Activated naive CD8-positive, alpha-beta T cell treated with anti-CD3 and anti-CD28 coated beads for 36 hours (primary cell): ENCODE measurements around the gene NANS. TPM values are rescaled to one million over a fixed set of nuclear protein-coding genes. Genes with fewer than 3 reads are reported as not detected.
"Not testable (repeated sequence)": the region's sequence is repeated elsewhere in the genome, so short reads cannot be mapped to it uniquely, and the experiment has no call there.

Experiments used
- DNase-seq: peaks from one replicate; pipeline ENCODE4 v3.0.0; 2021
- H3K27ac Mint-ChIP-seq: one replicate; pipeline ENCODE4 v1.8.0; 2022; ENCODE audit warnings: mild to moderate bottlenecking, moderate library complexity, mixed read lengths
- H3K27me3 Mint-ChIP-seq: one replicate; pipeline ENCODE4 v1.8.0; 2022; ENCODE audit warnings: mild to moderate bottlenecking, mixed read lengths
- H3K36me3 Mint-ChIP-seq: one replicate; pipeline ENCODE4 v1.8.0; 2021; ENCODE audit warnings: mild to moderate bottlenecking, mixed read lengths
- H3K4me1 Mint-ChIP-seq: one replicate; pipeline ENCODE4 v1.8.0; 2021; ENCODE audit warnings: mixed read lengths
- H3K4me3 Mint-ChIP-seq: one replicate; pipeline ENCODE4 v1.8.0; 2022; ENCODE audit warnings: mild to moderate bottlenecking, moderate library complexity, mixed read lengths
- H3K9me3 Mint-ChIP-seq: one replicate; pipeline ENCODE4 v1.8.0; 2022; ENCODE audit warnings: mixed read lengths
- total RNA-seq, 2 experiments: library from RNA; stranded (reverse); gene quantifications; one replicate each; pipeline ENCODE4 v1.2.3, GENCODE V29; 2021

NANS gene
- total RNA-seq, 2 experiments from 2014 or later = 46.1 to 47.4 TPM

DNA sequence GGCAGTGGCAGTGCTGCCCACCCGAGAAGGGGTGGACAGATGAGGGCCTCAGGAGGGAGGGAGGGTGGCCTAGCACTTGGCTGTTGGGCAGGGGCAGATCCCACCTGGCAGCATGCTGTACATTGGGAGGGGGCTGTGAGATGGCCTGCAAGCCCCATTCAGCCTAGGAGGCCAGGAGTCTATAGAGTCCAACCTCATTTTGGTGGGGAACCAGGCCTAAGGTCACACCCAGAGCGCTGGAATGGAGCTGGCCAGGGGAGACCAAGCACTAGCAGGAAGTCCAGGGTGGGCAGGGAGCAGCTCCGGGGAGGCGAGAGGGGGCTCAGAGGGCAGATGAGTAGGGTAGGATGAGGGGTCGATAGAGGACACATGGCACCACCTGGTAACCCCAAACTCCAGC, 39.6 kb downstream of the NANS start:
- Mint-ChIP-seq H3K4me3 (no peak overlapping the region), H3K36me3 (peaks cover 31% of the 10 kb centered on the region), H3K27me3 (no peaks in the 10 kb centered on the region), H3K4me1 (peaks cover 28% of the 10 kb centered on the region), H3K9me3 (no peaks in the 10 kb centered on the region), H3K27ac (no peak overlapping the region)
- DNase-seq = no peak

DNA sequence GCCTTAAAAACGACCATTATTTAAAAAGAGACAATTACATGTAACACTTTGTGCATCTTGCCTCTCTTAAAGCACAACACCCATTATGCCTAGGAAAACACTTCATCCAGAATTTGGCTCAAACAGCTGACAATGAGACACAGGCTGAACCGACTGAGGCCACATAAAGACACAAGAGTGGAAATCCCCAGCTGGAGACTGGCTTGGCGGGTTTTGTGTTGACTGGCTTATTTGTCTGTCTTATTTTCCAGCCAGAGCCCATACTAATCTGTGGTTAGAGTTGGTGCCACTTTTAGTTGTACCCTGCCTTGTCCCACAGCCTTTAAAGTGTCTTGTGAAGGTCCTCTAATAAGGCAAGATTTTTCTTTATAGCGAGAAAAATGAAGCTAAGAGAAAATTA, 41.3 kb downstream of the NANS start:
- H3K36me3 Mint-ChIP-seq = peaks cover 30% of the 10 kb centered on the region
- DNase-seq = no peak
- no peaks in the 10 kb centered on the region for H3K9me3 Mint-ChIP-seq
- H3K27ac Mint-ChIP-seq = peak overlapping the region; percentile 20
- H3K27me3 Mint-ChIP-seq = no peaks in the 10 kb centered on the region
- H3K4me3 Mint-ChIP-seq = no peak overlapping the region
- peaks cover 44% of the 10 kb centered on the region for H3K4me1 Mint-ChIP-seq

DNA sequence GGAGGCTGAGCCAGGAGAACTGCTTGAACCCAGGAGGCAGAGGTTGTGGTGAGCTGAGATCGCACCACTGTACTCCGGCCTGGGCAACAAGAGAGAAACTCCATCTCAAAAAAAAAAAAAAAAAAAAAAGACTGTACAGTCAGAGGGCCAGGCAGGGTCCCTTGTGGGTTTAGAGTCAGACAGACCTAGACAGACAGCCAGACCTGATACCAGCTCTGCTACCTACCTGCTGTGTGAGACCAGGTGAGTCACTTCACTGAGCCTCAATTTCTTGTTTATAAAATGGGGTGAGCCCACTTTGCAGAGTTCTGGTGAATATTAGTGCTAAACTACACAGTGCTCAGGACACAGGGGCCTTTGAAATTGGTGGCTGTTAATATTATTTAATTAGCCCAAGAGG, 42.8 kb downstream of the NANS start:
- H3K9me3 Mint-ChIP-seq = no peaks in the 10 kb centered on the region
- H3K4me3 Mint-ChIP-seq = no peak overlapping the region
- H3K27me3 Mint-ChIP-seq = no peaks in the 10 kb centered on the region
- no peak for DNase-seq
- H3K36me3 Mint-ChIP-seq = peaks cover 35% of the 10 kb centered on the region
- H3K4me1 Mint-ChIP-seq = peaks cover 53% of the 10 kb centered on the region
- peak overlapping the region; percentile 87 for H3K27ac Mint-ChIP-seq

DNA sequence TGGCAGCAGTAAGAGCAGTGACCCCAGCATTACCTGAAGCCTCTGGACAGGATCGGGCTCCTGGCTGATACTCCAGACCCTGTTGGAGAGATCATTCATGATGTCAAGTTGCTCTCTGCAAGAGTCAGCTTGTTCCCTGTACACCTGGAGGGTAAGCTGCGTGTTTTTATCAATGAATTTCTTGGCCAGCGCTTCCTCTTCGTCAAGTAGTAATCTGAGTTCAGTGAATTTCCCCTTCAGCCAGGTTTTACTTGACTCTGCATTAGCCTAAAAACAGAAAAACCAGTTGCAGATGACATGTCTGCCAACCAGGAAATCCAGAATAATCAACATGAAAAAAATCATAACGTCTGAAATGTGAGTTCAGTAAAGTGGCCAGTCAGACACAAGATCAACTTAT, 43.4 kb downstream of the NANS start:
- Mint-ChIP-seq H3K36me3 (peaks cover 38% of the 10 kb centered on the region), H3K27ac (peak overlapping the region; percentile 87), H3K9me3 (no peaks in the 10 kb centered on the region), H3K4me3 (peak overlapping the region; percentile 8), H3K27me3 (no peaks in the 10 kb centered on the region), H3K4me1 (peaks cover 59% of the 10 kb centered on the region)
- no peak for DNase-seq

DNA sequence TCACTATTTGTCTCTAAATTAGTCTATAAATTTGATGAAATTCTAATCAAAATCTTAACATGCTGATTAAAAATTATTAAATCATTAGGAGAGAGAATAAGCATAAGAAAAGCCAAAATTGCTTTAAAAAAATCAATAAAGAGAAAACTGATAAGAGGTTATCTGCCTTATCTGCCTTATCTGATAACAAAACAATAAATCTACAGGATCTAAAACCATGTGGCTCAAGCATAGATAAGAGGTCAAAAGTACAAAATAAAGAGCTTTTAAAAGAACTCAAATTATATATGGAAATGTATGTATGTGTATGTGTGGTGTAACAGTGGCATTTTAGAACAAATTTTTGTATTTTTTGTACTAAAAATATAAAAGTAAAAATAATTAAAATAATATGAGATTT, 43.9 kb downstream of the NANS start:
- Mint-ChIP-seq H3K36me3 (peaks cover 44% of the 10 kb centered on the region), H3K9me3 (no peaks in the 10 kb centered on the region), H3K27ac (peak overlapping the region; percentile 87), H3K4me3 (no peak overlapping the region), H3K27me3 (no peaks in the 10 kb centered on the region), H3K4me1 (peaks cover 62% of the 10 kb centered on the region)
- DNase-seq = no peak

DNA sequence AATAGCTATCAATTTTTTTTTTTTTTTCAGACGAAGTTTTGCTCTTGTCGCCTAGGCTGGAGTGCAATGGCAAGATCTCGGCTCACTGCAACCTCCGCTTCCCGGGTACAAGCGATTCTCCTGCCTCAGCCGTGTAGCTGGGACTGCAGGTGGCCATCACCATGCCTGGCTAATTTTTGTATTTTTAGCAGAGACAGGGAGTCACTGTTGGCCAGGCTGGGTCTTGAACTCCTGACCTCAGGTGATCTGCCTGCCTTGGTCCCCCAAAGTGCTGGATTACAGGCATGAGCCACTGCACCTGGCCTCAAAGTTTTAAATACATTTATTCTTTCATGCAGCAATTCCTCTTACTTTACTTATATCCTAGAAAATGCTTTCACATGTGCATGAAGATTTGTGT, 44.9 kb downstream of the NANS start:
- Mint-ChIP-seq H3K9me3 (no peaks in the 10 kb centered on the region), H3K36me3 (peaks cover 52% of the 10 kb centered on the region), H3K27me3 (no peaks in the 10 kb centered on the region), H3K27ac (peak overlapping the region; percentile 86), H3K4me1 (peaks cover 71% of the 10 kb centered on the region), H3K4me3 (peak overlapping the region; percentile 54)
- DNase-seq = no peak

DNA sequence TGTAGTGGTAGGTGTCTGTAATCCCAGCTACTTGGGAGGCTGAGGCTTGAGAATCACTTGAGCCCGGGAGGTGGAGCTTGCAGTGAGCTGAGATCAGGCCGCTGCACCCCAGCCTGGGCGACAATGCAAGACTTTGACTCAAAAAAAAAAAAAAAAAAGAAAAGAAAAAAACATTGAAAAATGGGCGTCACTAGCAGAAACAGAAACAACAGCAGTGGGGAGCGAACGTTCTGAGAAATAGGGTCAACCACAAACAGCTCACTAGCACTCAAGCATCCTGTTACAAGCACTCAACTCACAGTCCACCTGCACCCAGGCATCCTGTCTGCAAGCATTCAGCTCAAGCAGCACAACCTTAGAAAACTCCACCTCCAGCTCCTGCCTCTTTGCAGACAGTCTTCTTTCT, 45.3 kb downstream of the NANS start:
- DNase-seq = peak; percentile 72
- Mint-ChIP-seq H3K9me3 (no peaks in the 10 kb centered on the region), H3K36me3 (peaks cover 55% of the 10 kb centered on the region), H3K4me1 (peaks cover 74% of the 10 kb centered on the region), H3K27ac (peak overlapping the region; percentile 86), H3K27me3 (no peaks in the 10 kb centered on the region), H3K4me3 (peak overlapping the region; percentile 54)

DNA sequence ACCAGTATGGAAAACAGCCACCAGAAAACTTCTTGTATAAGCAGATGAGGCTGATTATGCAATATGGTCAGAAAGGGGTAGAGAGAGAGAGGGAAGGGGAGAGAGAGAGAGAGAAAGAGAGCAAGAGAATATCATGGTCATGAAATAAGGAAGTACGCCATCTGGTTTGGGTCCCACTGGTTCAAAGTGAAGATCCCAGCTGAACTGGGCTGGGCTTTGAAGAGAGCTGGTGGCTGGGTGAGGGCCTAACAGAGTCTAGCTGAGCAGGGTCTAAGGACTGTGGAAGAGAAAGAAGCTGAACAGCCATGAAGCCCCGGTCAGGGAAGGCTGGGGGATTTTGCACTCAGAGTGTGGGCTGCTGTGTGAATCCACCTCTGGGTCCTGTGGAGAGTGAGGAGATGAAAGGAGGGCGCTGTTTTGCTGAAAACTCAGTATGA, 47.9 kb downstream of the NANS start:
- H3K9me3 Mint-ChIP-seq = no peaks in the 10 kb centered on the region
- peaks cover 83% of the 10 kb centered on the region for H3K4me1 Mint-ChIP-seq
- H3K4me3 Mint-ChIP-seq = no peak overlapping the region
- H3K27me3 Mint-ChIP-seq = no peaks in the 10 kb centered on the region
- peaks cover 61% of the 10 kb centered on the region for H3K36me3 Mint-ChIP-seq
- DNase-seq = no peak
- peak overlapping the region; percentile 82 for H3K27ac Mint-ChIP-seq

DNA sequence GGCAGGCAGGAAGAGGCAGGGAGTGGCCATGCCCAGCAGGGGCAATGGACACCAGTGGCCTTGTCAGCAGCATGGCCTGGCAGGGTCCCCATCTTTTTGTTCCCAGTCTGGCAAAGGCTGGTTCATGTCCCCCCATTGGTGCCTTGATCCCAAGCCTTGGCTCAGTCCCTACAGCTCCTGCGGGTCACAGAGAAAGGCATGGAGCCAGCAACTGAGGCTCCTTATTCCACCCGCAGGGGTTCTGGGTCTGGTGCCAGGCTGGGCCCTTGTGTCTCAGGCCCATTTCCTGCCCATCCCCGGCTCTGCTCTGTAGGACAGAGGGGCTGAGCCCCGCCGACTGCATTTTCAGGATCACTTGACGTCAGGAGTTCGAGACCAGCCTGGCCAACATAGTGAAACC, 48.5 kb downstream of the NANS start:
- DNase-seq = no peak
- peaks cover 60% of the 10 kb centered on the region for H3K36me3 Mint-ChIP-seq
- H3K4me3 Mint-ChIP-seq = no peak overlapping the region
- H3K27ac Mint-ChIP-seq = peak overlapping the region; percentile 82
- no peaks in the 10 kb centered on the region for H3K9me3 Mint-ChIP-seq
- H3K27me3 Mint-ChIP-seq = no peaks in the 10 kb centered on the region
- peaks cover 82% of the 10 kb centered on the region for H3K4me1 Mint-ChIP-seq

DNA sequence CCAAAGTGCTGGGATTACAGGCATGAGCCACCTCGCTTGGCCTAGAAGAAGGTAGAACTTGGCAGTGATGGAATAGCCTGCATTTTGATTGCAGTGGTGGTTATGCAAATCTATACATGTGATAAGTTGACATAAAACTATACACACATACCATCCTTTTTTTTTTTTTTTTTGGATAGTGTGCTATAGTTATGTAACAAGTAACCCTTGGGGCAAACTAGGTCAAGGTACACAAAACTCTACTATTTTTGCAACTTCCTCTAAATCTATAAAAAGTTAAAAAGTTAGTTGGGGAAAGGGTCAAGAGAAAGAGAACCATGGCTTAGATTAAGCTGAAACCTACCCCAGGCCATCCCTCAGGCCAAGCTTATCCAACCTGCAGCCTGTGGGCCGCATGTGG, 51.4 kb downstream of the NANS start:
- Mint-ChIP-seq H3K27ac (peak overlapping the region; percentile 96), H3K4me3 (no peak overlapping the region), H3K36me3 (peaks cover 78% of the 10 kb centered on the region), H3K4me1 (peaks cover 67% of the 10 kb centered on the region), H3K27me3 (no peaks in the 10 kb centered on the region), H3K9me3 (no peaks in the 10 kb centered on the region)
- no peak for DNase-seq

DNA sequence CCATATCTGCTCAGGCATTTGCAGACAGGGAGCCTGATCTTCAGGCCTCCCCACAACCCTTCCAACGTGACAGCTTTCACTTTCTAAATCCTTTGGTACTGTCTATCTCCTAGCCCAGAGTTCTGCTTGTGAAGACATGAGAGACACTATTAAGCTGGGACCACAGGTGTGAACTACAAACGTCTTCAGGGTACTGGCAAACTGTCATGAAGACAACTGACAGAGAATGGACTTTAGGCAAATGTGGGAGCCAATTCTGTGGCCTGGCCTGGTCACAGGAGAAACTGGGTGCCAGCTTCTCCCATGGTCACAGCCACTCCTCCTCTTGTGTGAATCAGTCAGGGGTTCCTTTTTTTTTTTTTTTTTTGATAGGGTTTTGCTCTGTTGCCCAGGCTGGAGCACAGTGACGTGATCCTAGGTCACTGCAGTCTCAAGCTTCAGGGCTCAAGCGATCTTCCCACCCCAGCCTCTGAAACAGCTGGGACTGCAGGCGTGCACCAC, 52.0 kb downstream of the NANS start:
- Mint-ChIP-seq H3K4me1 (peaks cover 65% of the 10 kb centered on the region), H3K27me3 (no peaks in the 10 kb centered on the region), H3K9me3 (no peaks in the 10 kb centered on the region), H3K27ac (peak overlapping the region; percentile 96), H3K4me3 (peak overlapping the region; percentile 61), H3K36me3 (peaks cover 79% of the 10 kb centered on the region)
- DNase-seq = peak; percentile 36

DNA sequence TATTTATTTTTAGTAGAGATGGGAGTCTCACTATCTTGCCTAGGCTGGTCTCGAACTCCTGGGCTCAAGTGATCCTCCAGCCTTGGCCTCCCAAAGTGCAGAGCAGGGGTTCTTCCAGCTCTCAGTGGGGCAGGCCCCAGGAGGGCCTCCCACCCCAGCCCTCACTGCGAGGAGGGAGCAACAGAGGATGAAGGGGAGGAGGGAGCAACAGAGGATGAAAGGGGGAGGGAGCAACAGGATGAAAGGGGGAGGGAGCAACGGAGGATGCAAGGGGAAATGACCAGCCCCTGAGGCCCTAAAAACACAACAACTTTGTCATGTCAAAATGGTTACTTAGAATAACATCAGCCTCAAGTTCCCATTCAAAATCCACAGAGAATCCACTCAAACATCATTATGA, 52.5 kb downstream of the NANS start:
- Mint-ChIP-seq H3K27ac (peak overlapping the region; percentile 96), H3K36me3 (peaks cover 76% of the 10 kb centered on the region), H3K4me3 (no peak overlapping the region), H3K4me1 (peaks cover 61% of the 10 kb centered on the region), H3K9me3 (no peaks in the 10 kb centered on the region), H3K27me3 (no peaks in the 10 kb centered on the region)
- no peak for DNase-seq

DNA sequence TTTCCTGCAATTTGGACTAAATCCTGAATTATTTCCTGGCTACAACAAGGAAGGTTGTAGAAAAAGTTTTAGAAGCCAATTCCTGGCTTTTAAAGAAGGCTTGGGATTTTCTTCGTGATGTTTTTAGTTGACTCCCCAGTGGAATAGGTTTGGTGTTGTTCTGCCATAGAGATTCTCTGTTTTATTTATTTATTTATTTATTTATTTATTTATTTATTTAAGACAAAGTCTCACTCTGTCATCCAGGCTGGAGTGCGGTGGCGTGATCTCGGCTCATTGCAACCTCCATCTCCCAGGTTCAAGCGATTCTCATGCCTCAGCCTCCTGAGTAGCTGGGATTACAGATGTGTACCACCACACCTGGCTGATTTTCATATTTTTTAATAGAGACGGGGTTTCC, 60.6 kb downstream of the NANS start:
- peaks cover 29% of the 10 kb centered on the region for H3K36me3 Mint-ChIP-seq
- peak overlapping the region; percentile 94 for H3K4me3 Mint-ChIP-seq
- not testable (repeated sequence) for DNase-seq, H3K27ac Mint-ChIP-seq, H3K27me3 Mint-ChIP-seq, H3K9me3 Mint-ChIP-seq
- H3K4me1 Mint-ChIP-seq = peaks cover 38% of the 10 kb centered on the region

DNA sequence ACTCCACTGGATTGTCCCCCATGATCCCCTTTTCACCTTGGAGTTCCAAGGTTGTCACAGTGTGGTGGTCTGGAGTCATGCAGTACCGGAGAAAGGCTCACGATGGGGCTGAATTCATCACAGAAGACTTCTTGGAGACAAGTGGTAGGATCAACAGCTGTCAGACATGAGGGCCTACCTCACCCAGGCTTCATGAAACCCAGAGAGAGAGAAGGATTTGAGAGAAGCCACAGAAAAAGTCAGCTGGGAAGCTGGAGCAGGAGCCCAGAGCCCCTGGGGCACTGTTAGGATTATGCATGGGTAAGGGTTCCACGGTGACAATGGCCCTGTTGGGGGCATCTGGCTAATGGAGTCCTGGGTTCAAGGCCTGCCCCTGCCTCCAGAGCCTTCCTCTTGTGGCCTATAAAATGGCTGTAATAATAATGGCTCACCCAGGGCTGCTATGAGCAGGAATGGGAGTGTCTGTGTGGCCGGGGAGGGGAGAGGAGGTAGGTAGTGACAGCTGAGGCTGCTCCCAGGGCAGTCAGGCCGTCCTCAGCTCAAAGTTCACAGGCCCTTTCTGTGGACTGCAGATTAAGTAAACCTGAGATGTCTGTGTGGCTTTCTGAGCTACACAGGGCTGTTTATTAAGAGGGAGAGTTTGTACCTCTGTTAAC, 61.6 kb downstream of the NANS start:
- Mint-ChIP-seq H3K27ac (peak overlapping the region; percentile 92), H3K9me3 (no peaks in the 10 kb centered on the region), H3K27me3 (no peaks in the 10 kb centered on the region), H3K4me3 (peak overlapping the region; percentile 94), H3K4me1 (peaks cover 36% of the 10 kb centered on the region), H3K36me3 (peaks cover 24% of the 10 kb centered on the region)
- peak; percentile 44 for DNase-seq

DNA sequence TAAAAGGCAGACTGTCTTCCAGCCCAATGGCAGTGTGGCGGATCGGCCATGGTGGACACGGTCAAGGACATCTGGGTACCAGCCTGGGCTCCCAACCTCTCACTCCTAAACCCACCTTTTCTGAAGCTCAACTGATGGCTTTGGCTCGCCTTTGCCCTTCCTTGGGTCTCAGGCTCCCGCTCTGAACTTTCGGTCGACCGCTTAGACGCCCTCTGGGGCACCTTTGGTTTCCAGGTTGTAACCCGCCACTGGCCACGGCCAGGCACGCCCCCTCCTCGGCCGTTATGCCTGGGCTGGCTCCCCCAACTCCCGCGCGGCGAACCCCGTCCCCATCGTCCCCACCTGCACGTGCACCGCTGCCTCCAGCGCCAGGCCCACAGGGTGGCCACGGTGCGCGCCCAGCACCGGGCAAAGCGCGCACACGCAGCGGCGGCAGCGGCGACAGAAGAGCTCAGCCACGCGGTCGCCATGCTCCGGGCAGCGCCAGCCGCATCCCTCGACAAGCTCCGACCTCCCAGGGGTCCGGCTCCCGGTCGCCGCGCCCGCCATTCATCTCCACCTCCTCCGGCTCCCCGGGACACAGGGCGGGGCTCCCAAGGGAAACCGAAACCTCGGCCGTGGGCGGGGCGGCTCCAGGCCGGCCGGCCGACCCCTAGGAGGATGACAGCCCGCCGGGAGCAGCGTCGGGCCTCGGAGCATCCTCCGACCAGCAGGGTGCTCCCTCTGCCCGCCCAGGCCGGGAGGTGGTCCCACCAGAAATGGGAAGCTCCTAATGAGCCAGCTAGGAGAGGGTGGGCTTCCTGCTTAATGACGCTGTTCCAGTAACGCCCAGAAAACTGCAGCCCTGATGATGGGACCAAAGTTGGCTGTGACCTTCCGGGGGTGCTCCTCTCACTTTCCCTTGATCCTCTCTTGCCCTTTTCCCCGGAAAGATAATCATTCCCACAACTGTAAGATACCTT, 62.4 kb downstream of the NANS start, which contains the start of gene TRIM14:
TRIM14 (minus strand) TSS at position 583 of the 962 bp plus-strand sequence; CDS start at position 549, 34 bp downstream.
- H3K4me3 Mint-ChIP-seq = peak within 1 kb of the TSS; percentile 94
- H3K27ac Mint-ChIP-seq = peak within 1 kb of the TSS; percentile 92
- no peaks in the 10 kb centered on the region for H3K27me3 Mint-ChIP-seq
- no peaks in the 10 kb centered on the region for H3K9me3 Mint-ChIP-seq
- H3K4me1 Mint-ChIP-seq = peaks cover 36% of the 10 kb centered on the region
- peaks cover 21% of the 10 kb centered on the region for H3K36me3 Mint-ChIP-seq
- DNase-seq = peak; percentile 79
